Measurements from ENCODE around the gene OS9.

The OS9 gene

GRCh38 chr12:57725851-57726150 is 31.9 kb downstream of the OS9 start:
- no peak for DNase-seq (ENCODE audit: low read depth)
- TF ChIP-seq CTCF (IDR thresholded peaks at IDR 0.05; ENCODE audit: insufficient read depth, low read depth, low read length, missing control alignments) = no peak
- H3K4me3 ChIP-seq (ENCODE audit: low read length) = peak overlapping the region; percentile 65

- peak overlapping the region; percentile 65 for H3K4me3 ChIP-seq (ENCODE audit: low read length)
- TF ChIP-seq CTCF (IDR thresholded peaks at IDR 0.05; ENCODE audit: insufficient read depth, low read depth, low read length, missing control alignments) = peak; percentile 78
- peak; percentile 82 for DNase-seq (ENCODE audit: low read depth)
Measured at GRCh38 chr12:57726151-57726883, 32.4 kb downstream of the OS9 start.

- DNase-seq (ENCODE audit: low read depth) = peak; percentile 20
- peak; percentile 33 for TF ChIP-seq CTCF (IDR thresholded peaks at IDR 0.05; ENCODE audit: insufficient read depth, low read depth, low read length, missing control alignments)
- H3K4me3 ChIP-seq (ENCODE audit: low read length) = peak overlapping the region; percentile 43
Measured at GRCh38 chr12:57726884-57727757, 33.2 kb downstream of the OS9 start.

- TF ChIP-seq CTCF (IDR thresholded peaks at IDR 0.05; ENCODE audit: insufficient read depth, low read depth, low read length, missing control alignments) = no peak
- no peak overlapping the region for H3K4me3 ChIP-seq (ENCODE audit: low read length)
- DNase-seq (ENCODE audit: low read depth) = no peak
Measured at GRCh38 chr12:57727758-57728395, 33.9 kb downstream of the OS9 start.

- no peak for DNase-seq (ENCODE audit: low read depth)
- TF ChIP-seq CTCF (IDR thresholded peaks at IDR 0.05; ENCODE audit: insufficient read depth, low read depth, low read length, missing control alignments) = no peak
- no peak overlapping the region for H3K4me3 ChIP-seq (ENCODE audit: low read length)
Measured at GRCh38 chr12:57729321-57729844, 35.5 kb downstream of the OS9 start.

GRCh38 chr12:57730336-57731067 is 36.6 kb downstream of the OS9 start:
- no peak overlapping the region for H3K4me3 ChIP-seq (ENCODE audit: low read length)
- no peak for TF ChIP-seq CTCF (IDR thresholded peaks at IDR 0.05; ENCODE audit: insufficient read depth, low read depth, low read length, missing control alignments)
- DNase-seq (ENCODE audit: low read depth) = no peak
